PFSK-1 (cell line): Measurements from ENCODE around the gene FZD1.

Source experiments
- POLR2AphosphoS5 ChIP-seq: IDR thresholded peaks from 2 replicates; pipeline ENCODE4 v1.6.1; 2012; ENCODE audit warnings: low read depth, mild to moderate bottlenecking, control low read depth, low read length, moderate library complexity
- SIN3A ChIP-seq: IDR thresholded peaks from 2 replicates; pipeline ENCODE4 v1.6.1; 2012; ENCODE audit warnings: mild to moderate bottlenecking, low read length, moderate library complexity, borderline replicate concordance; ENCODE audit not compliant: insufficient read depth
- TAF1 ChIP-seq: IDR thresholded peaks from 2 replicates; pipeline ENCODE4 v1.6.1; 2012; ENCODE audit warnings: low read length, control low read depth, borderline replicate concordance; ENCODE audit not compliant: insufficient read depth

DNA sequence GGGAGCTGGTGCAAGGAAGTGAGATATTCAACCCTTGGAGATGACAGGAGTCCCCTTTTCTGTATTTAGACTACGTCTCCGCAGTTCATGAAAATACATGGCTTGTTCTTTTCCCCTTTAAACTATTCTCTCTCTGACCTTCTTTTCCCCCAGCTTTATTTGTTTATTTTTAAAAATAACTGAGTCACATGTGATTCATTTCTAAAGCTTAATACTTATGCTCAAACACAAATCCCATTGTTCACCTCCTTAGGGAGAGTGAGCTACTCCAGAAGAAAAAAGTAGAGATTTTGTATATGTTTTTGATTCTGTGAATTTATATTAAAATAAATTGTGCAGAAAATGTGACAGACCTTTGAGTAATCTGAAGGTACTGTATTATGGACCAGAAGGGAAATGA, 35.9 kb upstream of the FZD1 start:
- no peak for TF ChIP-seq POLR2AphosphoS5
- no peak for TF ChIP-seq SIN3A
- no peak for TF ChIP-seq TAF1
